ENCODE results near the gene PCSK1N. TPM values are rescaled to one million over a fixed set of nuclear protein-coding genes. Genes with fewer than 3 reads are reported as not detected.

Gene PCSK1N
- total RNA-seq, 5 donors from 2014 or later (not counting 1 experiment from before 2014, with no cell fraction given) = 5.0 to 11.4 (median 9.1) TPM

GRCh38 chrX:48782795-48783194 lies 52.6 kb downstream of the PCSK1N start:
- ChIA-PET CTCF (interaction anchor here in 1 of 2 donors (0.5 kb wide), 1 partner anchor 74 kb away, joined by 3 read pairs; no protein-coding TSS in a partner anchor), POLR2A (no interaction called here)
- Mint-ChIP-seq H3K4me3 (no peak overlapping the region), H3K4me1 (no peaks in the 10 kb centered on the region), H3K36me3 (no peaks in the 10 kb centered on the region), H3K27ac (no peak overlapping the region), H3K9me3 (no peaks in the 10 kb centered on the region), H3K27me3 (peaks cover 0 to 11% of the 10 kb centered on the region in 2 donors)
- H3K27ac ChIP-seq (ENCODE audit: low read length) = no peak overlapping the region
- no CpG with 5 or more reads among the region's 13 CpGs for WGBS (ENCODE audit: insufficient coverage)
- H3K4me3 ChIP-seq (ENCODE audit: control insufficient read depth in 1 of 2, extremely low read depth in 1 of 2, low read length in 1 of 2) = no peak overlapping the region
- DNase-seq (no peak), ATAC-seq (replicated peaks in 1 of 4) (no peak)
- H3K27me3 ChIP-seq (replicated peaks in 1 of 2; ENCODE audit: control insufficient read depth in 2 of 2, extremely low read depth in 1 of 2, insufficient read depth in 2 of 2, low read length in 1 of 2) = peaks cover 2% of the 10 kb centered on the region in 2 experiments
- no peaks in the 10 kb centered on the region for H3K4me1 ChIP-seq (ENCODE audit: control insufficient read depth in 1 of 2, extremely low read depth in 1 of 2, insufficient read depth in 2 of 2, low read length in 2 of 2)
- no peaks in the 10 kb centered on the region for H3K9me3 ChIP-seq
- no peaks in the 10 kb centered on the region for H3K36me3 ChIP-seq (ENCODE audit: control insufficient read depth in 2 of 2, extremely low read depth in 1 of 2, insufficient read depth in 1 of 2, low read length in 1 of 2)

- H3K4me3 Mint-ChIP-seq = no peak overlapping the region
- ATAC-seq (replicated peaks in 1 of 4) (no peak), DNase-seq (no peak)
- Histone ChIP-seq H3K4me3 (ENCODE audit: control insufficient read depth in 1 of 2, extremely low read depth in 1 of 2, low read length in 1 of 2) (no peak overlapping the region), H3K27ac (ENCODE audit: low read length) (no peak overlapping the region), H3K27me3 (replicated peaks in 1 of 2; ENCODE audit: control insufficient read depth in 2 of 2, extremely low read depth in 1 of 2, insufficient read depth in 2 of 2, low read length in 1 of 2) (peaks cover 2% of the 10 kb centered on the region in 2 experiments), H3K4me1 (ENCODE audit: control insufficient read depth in 1 of 2, extremely low read depth in 1 of 2, insufficient read depth in 2 of 2, low read length in 2 of 2) (no peaks in the 10 kb centered on the region), H3K36me3 (ENCODE audit: control insufficient read depth in 2 of 2, extremely low read depth in 1 of 2, insufficient read depth in 1 of 2, low read length in 1 of 2) (no peaks in the 10 kb centered on the region), H3K9me3 (no peaks in the 10 kb centered on the region)
- ChIA-PET POLR2A (no interaction called here), CTCF (no interaction called here)
- H3K4me1 Mint-ChIP-seq = no peaks in the 10 kb centered on the region
- WGBS (ENCODE audit: insufficient coverage) = no CpG with 5 or more reads among the region's 2 CpGs
- H3K9me3 Mint-ChIP-seq = no peaks in the 10 kb centered on the region
- H3K36me3 Mint-ChIP-seq = no peaks in the 10 kb centered on the region
- no peak overlapping the region for H3K27ac Mint-ChIP-seq
- peaks cover 2 to 11% of the 10 kb centered on the region in 2 donors for H3K27me3 Mint-ChIP-seq
Measured at GRCh38 chrX:48782216-48782615, 53.2 kb downstream of the PCSK1N start.

GRCh38 chrX:48781705-48782104 lies 53.7 kb downstream of the PCSK1N start:
- H3K27ac ChIP-seq (ENCODE audit: low read length) = no peak overlapping the region
- H3K36me3 ChIP-seq (ENCODE audit: control insufficient read depth in 2 of 2, extremely low read depth in 1 of 2, insufficient read depth in 1 of 2, low read length in 1 of 2) = no peaks in the 10 kb centered on the region
- H3K36me3 Mint-ChIP-seq = no peaks in the 10 kb centered on the region
- peaks cover 2 to 11% of the 10 kb centered on the region in 2 donors for H3K27me3 Mint-ChIP-seq
- no peaks in the 10 kb centered on the region for H3K4me1 ChIP-seq (ENCODE audit: control insufficient read depth in 1 of 2, extremely low read depth in 1 of 2, insufficient read depth in 2 of 2, low read length in 2 of 2)
- no peak for DNase-seq
- ChIA-PET POLR2A (no interaction called here), CTCF (no interaction called here)
- no peak overlapping the region for H3K4me3 ChIP-seq (ENCODE audit: control insufficient read depth in 1 of 2, extremely low read depth in 1 of 2, low read length in 1 of 2)
- ATAC-seq (replicated peaks in 1 of 4) = no peak
- H3K9me3 ChIP-seq = no peaks in the 10 kb centered on the region
- WGBS (ENCODE audit: insufficient coverage) = no CpG with 5 or more reads among the region's 6 CpGs
- H3K27me3 ChIP-seq (replicated peaks in 1 of 2; ENCODE audit: control insufficient read depth in 2 of 2, extremely low read depth in 1 of 2, insufficient read depth in 2 of 2, low read length in 1 of 2) = peaks cover 2% of the 10 kb centered on the region in 2 experiments
- H3K4me3 Mint-ChIP-seq = no peak overlapping the region
- no peaks in the 10 kb centered on the region for H3K4me1 Mint-ChIP-seq
- no peak overlapping the region for H3K27ac Mint-ChIP-seq
- H3K9me3 Mint-ChIP-seq = no peaks in the 10 kb centered on the region

Other genes starting within 250 kb of the PCSK1N start
- gene WDR13, start 238.1 kb downstream of the PCSK1N start, total RNA-seq = 10 to 100 TPM; 39.0 to 65.9 (median 59.3) TPM
- 100 to 1,000 TPM in 3 of 5 donors, 10 to 100 TPM in 2; 92.0 to 118 (median 103) TPM for gene WAS, start 151.8 kb downstream of the PCSK1N start, total RNA-seq
- 10 to 100 TPM in 3 of 5 donors, 1 to 10 TPM in 2; 7.6 to 12.0 (median 10.6) TPM for gene SUV39H1, start 138.9 kb downstream of the PCSK1N start, total RNA-seq
- gene GLOD5, start 73.9 kb downstream of the PCSK1N start, total RNA-seq = not detected
- gene GATA1, start 49.0 kb downstream of the PCSK1N start, total RNA-seq = under 1 TPM; 0.23 to 0.64 (median 0.43) TPM
- gene HDAC6, start 33.5 kb downstream of the PCSK1N start, total RNA-seq = 100 to 1,000 TPM; 106 to 121 (median 113) TPM
- not detected for gene ERAS, start 9.1 kb downstream of the PCSK1N start, total RNA-seq
- gene TIMM17B, start 62.2 kb upstream of the PCSK1N start, total RNA-seq = 10 to 100 TPM; 40.5 to 52.1 (median 49.3) TPM
- 10 to 100 TPM; 62.5 to 79.5 (median 73.9) TPM for gene PQBP1, start 62.3 kb upstream of the PCSK1N start, total RNA-seq
- 10 to 100 TPM; 14.2 to 35.1 (median 16.2) TPM for gene SLC35A2, start 76.0 kb upstream of the PCSK1N start, total RNA-seq
- 100 to 1,000 TPM; 152 to 325 (median 160) TPM for gene PIM2, start 83.4 kb upstream of the PCSK1N start, total RNA-seq
- 10 to 100 TPM; 87.2 to 92.5 (median 89.7) TPM for gene OTUD5, start 122.0 kb upstream of the PCSK1N start, total RNA-seq
- 1 to 10 TPM in 4 of 5 donors, under 1 TPM in 1; 0.85 to 3.7 (median 2.6) TPM for gene KCND1, start 136.2 kb upstream of the PCSK1N start, total RNA-seq
- 100 to 1,000 TPM in 3 of 5 donors, 10 to 100 TPM in 2; 85.2 to 123 (median 104) TPM for gene GRIPAP1, start 166.7 kb upstream of the PCSK1N start, total RNA-seq
- 10 to 100 TPM; 34.3 to 38.8 (median 35.6) TPM for gene TFE3, start 207.7 kb upstream of the PCSK1N start, total RNA-seq
- 10 to 100 TPM in 2 of 5 donors, 1 to 10 TPM in 3; 8.5 to 14.9 (median 9.1) TPM for gene CCDC120, start 223.4 kb upstream of the PCSK1N start, total RNA-seq
- gene PRAF2, start 238.4 kb upstream of the PCSK1N start, total RNA-seq = 10 to 100 TPM; 17.5 to 34.5 (median 34.0) TPM
- gene WDR45, start 244.3 kb upstream of the PCSK1N start, total RNA-seq = 100 to 1,000 TPM in 3 of 5 donors, 10 to 100 TPM in 2; 66.2 to 134 (median 112) TPM

Data from T-cell (primary cell).